ENCODE results near the gene MYO5B.
"Not testable (repeated sequence)": the region's sequence is repeated elsewhere in the genome, so short reads cannot be mapped to it uniquely, and the experiment has no call there.

MYO5B gene

DNA sequence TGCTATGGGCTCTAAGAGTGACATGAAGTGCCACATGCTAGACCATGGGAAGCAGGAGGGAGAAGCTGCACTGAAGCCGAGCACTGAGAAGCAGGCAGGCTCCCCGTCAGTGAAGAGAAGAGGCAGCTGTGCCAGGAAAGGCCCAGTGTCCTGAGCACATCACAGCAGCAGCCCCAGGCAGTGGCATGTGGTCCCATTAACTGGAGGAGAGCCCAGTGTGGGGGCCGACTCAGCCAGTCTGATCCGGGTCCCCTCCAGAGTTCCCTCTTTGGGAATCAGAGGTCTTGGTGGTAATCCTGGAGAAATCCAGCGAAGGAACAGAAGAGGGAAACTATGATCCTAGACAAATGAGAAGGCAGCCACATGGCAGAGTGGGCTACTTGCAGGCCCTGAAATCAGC is 284.9 kb downstream of the MYO5B start:
- DNase-seq = no peak

GRCh38 chr18:49907346-49907929 is 287.5 kb downstream of the MYO5B start:
- no peak for DNase-seq

DNA sequence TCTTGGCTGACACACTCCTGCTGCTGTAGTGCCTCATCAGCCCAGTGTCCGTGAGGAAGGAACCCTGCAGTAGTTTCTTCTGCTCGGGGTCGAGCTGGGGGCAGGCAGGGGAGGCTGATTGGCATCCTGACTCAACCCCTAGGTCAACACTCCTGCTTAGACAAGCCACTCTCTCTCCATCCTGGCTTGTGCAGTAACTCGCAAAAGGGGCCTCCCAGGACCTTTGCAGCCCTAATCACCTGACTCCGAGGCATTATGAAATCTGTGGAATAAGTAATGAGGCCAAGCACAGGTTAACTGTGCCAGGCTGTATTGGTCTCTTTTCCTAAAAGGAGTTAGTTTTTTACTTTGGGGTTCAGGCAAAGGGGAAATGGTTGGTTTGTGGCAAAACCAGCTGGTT is 289.2 kb downstream of the MYO5B start:
- no peak for DNase-seq

DNA sequence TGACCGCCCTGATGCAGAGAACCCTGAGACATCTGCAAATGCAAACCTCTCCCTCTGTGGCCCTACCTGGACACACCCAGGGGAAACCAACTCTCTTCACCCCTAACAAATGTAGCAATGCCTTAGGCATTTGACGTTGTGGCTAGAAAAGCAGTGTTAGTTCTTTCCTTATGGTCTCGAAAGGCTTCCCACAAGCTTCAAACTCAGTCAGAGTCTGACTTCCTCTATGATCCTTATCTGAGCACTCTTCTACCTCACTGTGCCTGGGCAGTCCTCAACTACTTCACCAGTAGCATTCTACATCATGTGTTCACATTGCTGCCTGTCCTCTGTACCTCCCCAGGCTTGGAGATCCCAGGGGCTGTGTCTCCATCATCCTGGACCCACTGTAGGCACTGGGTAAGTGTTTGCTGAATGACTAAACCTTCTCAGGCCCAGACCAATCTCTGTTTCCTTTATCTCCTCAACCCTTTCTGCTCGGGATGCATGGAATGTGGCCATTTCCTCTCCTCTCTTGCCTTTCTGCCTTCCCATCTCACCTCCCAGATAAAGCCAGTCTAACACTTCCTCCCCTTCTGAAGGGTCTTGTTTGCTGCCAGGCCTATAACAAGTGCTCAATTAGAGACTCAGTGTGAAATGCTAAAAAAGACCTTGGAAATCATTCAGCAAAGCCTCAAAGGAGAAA is 289.9 kb downstream of the MYO5B start:
- DNase-seq = no peak

- no peak for DNase-seq
These were observed 293.0 kb downstream of the MYO5B start for GRCh38 chr18:49901862-49902340.

DNA sequence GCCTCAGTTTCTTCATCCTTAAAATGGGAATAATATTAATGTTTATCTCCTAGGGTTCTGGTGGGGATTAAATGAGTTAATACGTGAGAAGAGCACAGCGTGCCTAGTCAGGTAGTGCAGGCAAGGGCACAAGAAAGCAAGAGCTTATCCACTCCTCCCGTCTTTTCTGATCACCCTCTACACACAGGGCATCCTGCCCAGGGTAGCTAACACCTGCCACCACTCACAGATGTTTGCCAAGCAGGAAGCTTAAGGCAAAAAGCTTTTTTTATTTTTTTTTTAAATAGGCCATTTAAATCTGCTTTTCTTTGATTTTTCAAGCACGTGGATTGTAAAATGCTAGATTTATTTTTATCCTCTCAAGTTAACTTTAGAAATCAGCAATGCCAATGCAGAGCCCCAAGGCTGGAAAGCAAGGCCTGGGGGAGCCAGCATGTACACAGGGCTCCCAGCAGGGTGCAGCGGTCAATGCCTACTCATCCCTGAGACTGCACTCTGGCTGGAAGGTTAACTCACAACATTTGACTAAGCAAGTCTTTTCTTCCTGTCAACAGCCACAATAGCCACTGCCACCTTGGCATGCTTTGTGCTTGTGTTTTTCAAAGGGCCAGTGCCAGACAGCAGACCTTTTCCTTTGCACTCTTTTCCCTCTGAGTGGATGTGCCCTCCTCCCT is 295.2 kb downstream of the MYO5B start:
- no peak for DNase-seq

- no peak for DNase-seq
These were observed 296.5 kb downstream of the MYO5B start for GRCh38 chr18:49898421-49898820.

- no peak for DNase-seq
These were observed 300.3 kb downstream of the MYO5B start for GRCh38 chr18:49894517-49895226.

DNA sequence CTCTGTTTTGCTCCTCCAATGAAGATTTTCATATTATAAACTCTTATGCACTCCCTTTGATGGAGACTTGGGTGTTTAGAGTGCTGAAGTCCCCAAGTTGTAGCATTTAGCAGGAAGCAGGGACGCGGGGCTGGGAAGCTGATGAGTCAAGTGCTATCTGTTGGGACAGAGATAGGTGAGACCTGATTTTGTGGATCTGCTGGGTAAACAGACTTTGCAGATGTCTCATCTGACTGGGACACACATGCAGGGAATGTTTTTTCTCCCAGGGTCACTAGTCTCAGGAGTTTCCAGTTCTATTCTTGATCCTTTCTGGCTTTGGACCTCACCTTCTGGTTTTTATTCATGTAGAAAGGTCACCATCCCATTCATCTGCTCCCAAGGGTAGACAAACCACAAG is 301.9 kb downstream of the MYO5B start:
- DNase-seq = no peak

- no peak for DNase-seq
These were observed 302.6 kb downstream of the MYO5B start for GRCh38 chr18:49892148-49892924.

DNA sequence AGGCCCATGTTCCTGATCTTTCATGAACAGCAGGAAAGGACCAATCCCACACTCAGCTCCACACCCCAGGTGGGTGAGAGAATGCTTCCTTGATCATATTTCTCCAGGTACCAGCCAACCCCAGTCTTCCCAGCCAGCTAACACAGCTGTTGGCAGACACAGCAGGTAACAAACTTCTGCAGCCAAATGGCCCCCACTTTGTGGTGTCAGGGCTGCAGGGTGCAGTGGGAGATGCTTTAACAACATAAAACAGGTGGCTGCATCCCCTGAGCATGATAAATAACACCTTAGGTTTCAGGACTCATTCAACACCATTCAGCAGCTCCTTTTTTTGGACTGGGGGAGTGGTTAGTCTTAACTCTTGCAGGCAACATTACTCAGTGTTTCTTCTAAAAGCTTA is 304.9 kb downstream of the MYO5B start:
- no peak for DNase-seq

DNA sequence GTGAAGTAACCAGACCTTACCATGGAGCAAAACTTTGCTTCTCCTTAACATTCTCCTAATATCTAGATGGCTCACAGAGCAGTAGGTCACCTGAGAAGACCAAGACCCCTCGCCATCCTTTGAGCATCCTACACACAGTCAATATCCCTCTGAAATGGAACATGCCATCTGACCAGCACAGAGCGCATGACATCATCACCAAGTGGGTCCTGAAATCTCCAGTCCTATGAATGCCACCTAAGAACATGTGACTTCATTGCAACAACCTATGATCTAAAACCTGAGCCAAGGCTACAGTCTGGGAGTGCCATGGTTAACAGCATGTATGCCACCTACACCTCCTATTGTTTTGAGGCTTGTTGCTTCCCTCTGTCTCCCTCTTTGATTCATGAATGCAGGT is 305.4 kb downstream of the MYO5B start:
- not testable (repeated sequence) for DNase-seq

DNA sequence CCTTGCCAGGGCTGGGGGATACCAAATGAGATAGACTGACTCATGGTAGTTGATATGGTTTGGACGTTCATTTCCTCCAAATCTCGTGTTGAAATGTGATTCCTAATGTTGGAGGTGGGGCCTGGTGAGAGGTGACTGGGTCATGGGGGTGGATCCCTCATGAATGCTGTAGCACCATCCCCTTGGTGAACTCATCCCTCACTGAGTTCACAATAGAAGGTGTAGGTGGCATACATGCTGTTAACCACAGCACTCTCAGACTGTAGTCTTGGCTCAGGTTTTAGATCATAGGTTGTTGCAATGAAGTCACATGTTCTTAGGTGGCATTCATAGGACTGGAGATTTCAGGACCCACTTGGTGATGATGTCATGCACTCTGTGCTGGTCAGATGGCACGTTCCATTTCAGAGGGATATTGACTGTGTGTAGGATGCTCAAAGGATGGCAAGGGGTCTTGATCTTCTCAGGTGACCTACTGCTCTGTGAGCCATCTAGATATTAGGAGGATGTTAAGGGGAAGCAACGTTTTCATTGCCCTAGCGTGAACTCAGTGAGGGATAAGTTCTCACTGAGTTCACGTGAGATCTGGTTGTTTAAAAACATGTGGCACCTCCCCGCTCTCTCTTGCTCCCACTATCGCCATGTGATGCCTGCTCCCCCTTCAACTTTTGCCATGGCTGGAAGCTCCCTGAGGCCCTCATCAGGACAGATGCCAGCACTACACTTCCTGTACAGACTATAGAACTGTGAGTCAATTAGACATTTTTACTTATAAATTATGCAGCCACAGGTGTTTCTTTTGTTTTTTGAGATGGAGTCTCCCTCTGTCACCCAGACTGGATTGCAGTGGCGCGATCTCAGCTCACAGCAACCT is 307.8 kb downstream of the MYO5B start:
- DNase-seq = no peak

DNA sequence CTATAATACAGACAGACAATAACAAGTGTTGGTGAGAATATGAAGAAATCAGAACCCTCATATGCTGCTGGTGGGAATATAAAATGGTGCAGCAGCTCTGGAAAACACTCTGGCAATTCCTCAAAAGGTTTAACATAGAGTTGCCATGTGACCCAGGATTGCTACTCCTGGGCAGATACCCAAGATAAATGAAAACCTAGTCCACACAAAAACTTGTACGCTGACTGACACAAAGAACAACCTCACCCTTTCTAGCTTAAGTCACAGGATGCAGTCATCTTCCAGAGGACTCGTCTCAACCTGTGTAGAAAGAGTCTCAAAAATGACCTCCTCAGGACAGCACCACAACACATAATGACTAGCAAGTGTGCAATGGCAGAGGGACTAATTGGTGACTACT is 310.0 kb downstream of the MYO5B start:
- no peak for DNase-seq

- DNase-seq = no peak
These were observed 310.5 kb downstream of the MYO5B start for GRCh38 chr18:49884465-49884864.

GRCh38 chr18:49880661-49881060 is 314.3 kb downstream of the MYO5B start:
- no peak for DNase-seq

DNA sequence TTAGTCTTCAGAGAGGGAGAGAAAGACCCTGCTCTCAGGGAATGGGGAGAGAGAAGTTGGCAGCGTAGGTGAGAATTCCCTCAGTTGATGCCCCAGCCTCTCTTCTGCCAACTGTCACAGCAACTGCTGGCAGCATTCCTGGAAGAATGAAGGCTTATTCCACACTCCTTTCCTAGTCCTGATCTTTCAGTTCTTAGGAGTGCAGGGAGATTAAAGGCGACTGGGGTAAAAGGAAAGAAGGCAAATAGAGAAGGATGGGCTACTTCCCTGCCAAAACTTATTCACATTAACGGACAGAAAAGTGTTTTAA is 315.7 kb downstream of the MYO5B start:
- DNase-seq = no peak

- no peak for DNase-seq
These were observed 316.2 kb downstream of the MYO5B start for GRCh38 chr18:49878567-49879270.

DNA sequence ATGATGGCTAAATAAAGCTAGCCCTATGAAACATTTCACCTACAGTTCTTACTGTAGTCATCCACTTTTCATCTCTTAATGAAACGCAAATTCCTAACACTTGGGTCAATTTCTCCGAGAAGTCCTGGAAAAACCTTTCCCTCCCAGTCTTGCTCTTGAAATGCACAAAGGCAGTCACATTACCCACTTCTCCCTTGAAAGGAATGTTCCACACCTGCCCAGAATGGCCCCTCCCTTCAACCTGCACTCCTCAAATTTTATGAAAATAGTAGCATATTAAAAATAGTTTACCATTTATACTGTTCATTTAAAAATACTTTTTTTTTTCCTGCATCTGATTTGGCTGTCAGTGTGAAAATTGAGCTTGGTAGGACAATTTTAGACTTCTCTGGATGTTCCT is 316.9 kb downstream of the MYO5B start:
- no peak for DNase-seq

- DNase-seq = no peak
These were observed 318.4 kb downstream of the MYO5B start for GRCh38 chr18:49876536-49876935.

DNA sequence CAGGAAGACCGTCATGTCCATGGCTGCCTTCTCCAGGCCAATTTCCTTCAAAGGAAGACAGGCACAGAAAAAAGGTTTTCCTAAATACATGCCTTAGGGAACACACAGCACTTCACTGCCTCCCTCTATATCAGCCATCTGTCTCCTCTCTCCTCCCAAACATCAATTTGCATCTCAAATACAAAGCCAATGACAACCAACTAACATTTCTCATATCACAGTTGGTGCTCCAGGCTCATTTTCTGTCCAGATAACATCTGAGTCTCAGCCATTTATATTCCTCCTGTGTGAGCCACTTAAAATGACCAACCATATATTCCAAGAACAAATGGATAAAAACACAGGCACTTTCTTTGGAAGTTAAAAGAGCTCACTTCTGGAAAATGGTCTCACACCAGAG is 319.2 kb downstream of the MYO5B start:
- no peak for DNase-seq
